Measurements from ENCODE around the gene POMGNT2.

DNA sequence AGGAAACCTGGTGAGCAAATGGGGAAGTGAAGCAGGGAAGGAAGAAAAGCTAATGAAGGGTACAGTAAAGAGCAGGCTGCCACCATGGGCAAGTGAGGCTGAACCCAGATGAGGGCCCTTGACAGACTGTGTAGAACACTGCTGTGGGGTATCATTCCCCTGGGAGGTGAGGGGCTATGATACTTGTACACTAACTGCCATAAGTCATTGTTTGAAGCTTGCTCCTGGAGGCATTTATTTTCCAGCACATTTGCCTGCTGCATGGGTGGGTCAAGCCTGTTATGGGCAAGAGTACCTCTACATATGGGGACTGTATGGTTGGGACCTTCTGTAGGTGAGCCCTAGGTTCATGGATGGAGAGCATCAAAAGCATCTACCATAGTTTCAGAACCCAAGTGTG is 57.4 kb downstream of the POMGNT2 start:
- TF ChIP-seq, protein P1, sequence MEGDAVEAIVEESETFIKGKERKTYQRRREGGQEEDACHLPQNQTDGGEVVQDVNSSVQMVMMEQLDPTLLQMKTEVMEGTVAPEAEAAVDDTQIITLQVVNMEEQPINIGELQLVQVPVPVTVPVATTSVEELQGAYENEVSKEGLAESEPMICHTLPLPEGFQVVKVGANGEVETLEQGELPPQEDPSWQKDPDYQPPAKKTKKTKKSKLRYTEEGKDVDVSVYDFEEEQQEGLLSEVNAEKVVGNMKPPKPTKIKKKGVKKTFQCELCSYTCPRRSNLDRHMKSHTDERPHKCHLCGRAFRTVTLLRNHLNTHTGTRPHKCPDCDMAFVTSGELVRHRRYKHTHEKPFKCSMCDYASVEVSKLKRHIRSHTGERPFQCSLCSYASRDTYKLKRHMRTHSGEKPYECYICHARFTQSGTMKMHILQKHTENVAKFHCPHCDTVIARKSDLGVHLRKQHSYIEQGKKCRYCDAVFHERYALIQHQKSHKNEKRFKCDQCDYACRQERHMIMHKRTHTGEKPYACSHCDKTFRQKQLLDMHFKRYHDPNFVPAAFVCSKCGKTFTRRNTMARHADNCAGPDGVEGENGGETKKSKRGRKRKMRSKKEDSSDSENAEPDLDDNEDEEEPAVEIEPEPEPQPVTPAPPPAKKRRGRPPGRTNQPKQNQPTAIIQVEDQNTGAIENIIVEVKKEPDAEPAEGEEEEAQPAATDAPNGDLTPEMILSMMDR (IDR thresholded peaks at IDR 0.05): no peak
- TF ChIP-seq POLR2AphosphoS5 (IDR thresholded peaks at IDR 0.05; ENCODE audit: low read depth, low read length): no peak
- TF ChIP-seq TCF7L2 (IDR thresholded peaks at IDR 0.05; ENCODE audit: low read depth, low read length): no peak
- TF ChIP-seq, protein P2, sequence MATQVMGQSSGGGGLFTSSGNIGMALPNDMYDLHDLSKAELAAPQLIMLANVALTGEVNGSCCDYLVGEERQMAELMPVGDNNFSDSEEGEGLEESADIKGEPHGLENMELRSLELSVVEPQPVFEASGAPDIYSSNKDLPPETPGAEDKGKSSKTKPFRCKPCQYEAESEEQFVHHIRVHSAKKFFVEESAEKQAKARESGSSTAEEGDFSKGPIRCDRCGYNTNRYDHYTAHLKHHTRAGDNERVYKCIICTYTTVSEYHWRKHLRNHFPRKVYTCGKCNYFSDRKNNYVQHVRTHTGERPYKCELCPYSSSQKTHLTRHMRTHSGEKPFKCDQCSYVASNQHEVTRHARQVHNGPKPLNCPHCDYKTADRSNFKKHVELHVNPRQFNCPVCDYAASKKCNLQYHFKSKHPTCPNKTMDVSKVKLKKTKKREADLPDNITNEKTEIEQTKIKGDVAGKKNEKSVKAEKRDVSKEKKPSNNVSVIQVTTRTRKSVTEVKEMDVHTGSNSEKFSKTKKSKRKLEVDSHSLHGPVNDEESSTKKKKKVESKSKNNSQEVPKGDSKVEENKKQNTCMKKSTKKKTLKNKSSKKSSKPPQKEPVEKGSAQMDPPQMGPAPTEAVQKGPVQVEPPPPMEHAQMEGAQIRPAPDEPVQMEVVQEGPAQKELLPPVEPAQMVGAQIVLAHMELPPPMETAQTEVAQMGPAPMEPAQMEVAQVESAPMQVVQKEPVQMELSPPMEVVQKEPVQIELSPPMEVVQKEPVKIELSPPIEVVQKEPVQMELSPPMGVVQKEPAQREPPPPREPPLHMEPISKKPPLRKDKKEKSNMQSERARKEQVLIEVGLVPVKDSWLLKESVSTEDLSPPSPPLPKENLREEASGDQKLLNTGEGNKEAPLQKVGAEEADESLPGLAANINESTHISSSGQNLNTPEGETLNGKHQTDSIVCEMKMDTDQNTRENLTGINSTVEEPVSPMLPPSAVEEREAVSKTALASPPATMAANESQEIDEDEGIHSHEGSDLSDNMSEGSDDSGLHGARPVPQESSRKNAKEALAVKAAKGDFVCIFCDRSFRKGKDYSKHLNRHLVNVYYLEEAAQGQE (IDR thresholded peaks at IDR 0.05; ENCODE audit: insufficient read depth in 1 of 2, low read depth in 2 of 2, low read length in 1 of 2): no peak
- TF ChIP-seq SIN3A (IDR thresholded peaks at IDR 0.05; ENCODE audit: borderline replicate concordance, insufficient read depth, low read depth, low read length): no peak

All from Panc1 (cell line).